NCI-H128 (cell line): ENCODE data around the gene SLC11A2.
A peak's percentile ranks its signal among the peaks of the same experiment; 100 is the strongest.

Source experiments
- DNase-seq: peaks from one replicate; lab custom pipeline; 2025; ENCODE audit not compliant: unreplicated experiment; lab: John Stamatoyannopoulos, UW

Gene SLC11A2

DNA sequence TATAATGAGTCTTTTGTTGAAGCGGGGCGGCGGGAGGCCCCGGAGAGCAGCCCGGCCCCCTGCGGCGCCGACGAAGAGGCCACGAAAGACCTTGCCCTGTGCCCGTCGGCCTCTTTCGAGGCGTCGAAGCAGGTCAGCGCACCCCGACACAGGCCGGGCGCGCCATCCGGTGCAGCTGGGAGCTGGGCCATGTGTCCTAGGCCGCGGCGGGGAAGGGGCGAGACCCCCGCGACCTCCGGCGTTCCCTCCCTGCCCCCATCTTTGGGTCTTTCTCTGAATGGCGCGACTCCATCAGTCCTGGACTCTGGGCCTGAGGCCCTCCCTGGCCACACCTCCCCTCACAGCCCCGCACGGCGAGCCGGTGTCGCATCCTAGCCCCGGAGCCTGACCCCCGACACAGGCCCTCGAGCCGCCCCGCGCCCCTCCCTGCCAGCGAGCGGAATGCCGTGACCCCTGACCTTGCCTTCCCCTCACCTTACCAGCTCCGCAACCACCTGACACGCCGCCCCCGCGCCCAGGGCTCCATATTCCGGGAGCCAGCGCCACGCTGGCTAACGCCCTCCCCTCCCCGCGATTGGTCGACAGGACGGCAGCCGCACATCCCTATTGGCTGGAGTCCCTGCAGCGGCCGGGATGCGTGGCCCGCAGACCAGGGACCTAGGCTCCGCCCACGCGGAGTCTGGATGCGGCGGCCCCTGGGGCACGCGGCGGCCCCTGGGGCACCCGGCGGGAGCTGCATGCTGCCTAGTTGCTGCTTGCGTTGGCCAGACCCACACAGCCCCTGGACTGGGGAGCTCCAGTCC is at the start of gene SLC11A2:
SLC11A2 (minus strand) TSS at position 549 of the 803 bp plus-strand sequence. CDS start 15,656 bp downstream, outside the sequence.
- DNase-seq, result peak; percentile 93

DNA sequence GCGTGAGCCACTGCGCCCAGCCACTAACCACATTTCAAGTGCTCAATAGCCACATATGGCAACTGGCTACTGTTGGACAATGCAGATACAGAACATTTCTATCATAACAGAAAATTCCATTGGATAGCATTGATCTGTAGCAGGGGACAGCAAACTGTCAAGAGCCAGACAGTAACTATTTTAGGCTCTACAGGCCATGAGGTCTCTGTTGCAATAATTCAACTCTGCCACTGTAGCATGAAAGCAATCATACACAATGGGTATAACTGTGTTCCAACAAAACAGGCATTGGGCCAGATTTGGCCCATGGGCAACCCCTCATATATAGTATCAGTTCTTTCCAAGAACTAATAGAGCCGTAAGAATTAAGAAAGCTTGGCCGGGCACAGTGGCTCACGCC is 49.2 kb upstream of the SLC11A2 start:
- DNase-seq, result no peak

GRCh38 chr12:51071663-51072062 is 45.5 kb upstream of the SLC11A2 start:
- no peak for DNase-seq

DNA sequence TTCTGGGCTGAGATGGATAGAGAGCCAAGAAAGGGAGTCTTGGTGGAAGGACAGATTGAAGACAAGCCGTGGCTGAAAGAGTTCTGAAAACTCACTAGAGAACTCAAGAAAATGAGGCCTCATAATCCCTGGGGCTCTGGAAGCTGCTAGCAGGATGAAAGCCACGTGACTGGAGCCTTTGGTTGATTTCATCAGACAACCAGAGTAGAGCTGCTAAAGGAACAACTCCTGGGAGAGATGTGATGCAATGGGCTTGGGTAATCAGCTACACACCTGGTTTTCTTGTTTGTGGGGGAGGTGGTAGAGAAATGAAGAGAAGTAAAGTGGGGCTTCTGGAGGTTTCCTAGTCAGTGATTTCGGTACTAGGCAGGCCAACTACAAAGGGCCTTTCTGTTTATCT is 43.8 kb upstream of the SLC11A2 start:
- DNase-seq, result no peak

GRCh38 chr12:51067771-51068170 is 41.6 kb upstream of the SLC11A2 start:
- no peak for DNase-seq

DNA sequence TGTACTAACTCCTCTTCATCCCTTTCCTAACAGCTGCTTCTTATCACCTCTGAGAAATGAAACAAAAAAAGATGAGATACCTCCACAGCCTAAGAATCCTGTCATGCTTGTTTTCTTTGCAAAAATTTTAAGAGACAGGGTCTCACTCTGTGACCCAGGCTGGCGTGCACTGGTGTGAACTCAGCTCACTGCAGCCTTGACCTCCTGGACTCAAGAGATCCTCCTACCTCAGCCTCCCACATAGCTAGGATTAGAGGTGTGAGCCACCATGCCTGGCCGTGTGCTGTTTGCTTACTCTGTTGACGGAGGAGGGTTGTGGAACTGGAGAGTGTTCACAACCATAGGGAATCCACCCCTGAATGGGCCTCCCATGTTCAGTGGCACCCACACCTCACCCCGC is 41.0 kb upstream of the SLC11A2 start:
- DNase-seq, result no peak

- no peak for DNase-seq
Observed at GRCh38 chr12:51065530-51065929, 39.3 kb upstream of the SLC11A2 start.

- no peak for DNase-seq
Observed at GRCh38 chr12:51062631-51063397, 36.6 kb upstream of the SLC11A2 start.

DNA sequence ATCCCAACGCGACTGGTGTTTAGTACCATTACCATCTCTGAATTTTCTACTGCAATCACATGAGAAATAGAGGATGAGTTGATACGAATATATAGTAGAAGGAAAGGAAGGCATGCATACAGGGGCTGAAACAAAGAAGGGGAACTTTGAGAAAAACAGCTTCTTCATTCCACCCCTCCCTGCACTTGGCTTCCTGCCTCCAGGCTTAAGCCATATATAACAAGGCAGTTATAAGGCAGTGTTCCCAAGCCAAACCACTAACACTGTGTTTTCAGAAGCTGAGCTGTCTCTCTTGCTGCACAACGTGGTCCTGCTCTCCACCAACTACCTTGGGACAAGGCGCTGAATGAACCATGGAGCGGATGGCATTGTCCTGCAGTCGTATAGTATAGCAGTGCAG is 32.9 kb upstream of the SLC11A2 start:
- no peak for DNase-seq

GRCh38 chr12:51056242-51056641 is 30.1 kb upstream of the SLC11A2 start:
- DNase-seq, result no peak

GRCh38 chr12:51055060-51055459 is 28.9 kb upstream of the SLC11A2 start:
- DNase-seq, result no peak

- DNase-seq, result no peak
Observed at GRCh38 chr12:51051787-51052186, 25.6 kb upstream of the SLC11A2 start.

DNA sequence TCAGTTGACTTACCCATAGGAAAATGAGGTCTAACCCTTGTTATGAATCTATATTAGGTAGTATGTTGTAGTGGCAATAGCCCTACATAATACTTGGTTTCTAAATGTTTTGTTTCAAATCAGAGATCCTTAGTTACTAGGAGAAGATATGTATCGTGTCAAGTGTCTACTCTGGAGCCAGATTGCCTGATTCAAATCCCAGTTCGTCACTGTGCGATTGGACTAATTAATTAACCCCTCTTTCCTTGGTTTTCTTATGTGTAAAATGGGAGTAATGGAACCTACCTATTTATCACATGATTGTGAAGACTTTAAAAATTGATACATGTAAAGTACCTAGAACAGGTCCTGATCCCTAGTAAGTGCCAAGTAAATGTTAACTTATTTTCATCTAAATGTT is 23.3 kb upstream of the SLC11A2 start:
- DNase-seq, result no peak

- no peak for DNase-seq
Observed at GRCh38 chr12:51048661-51049251, 22.6 kb upstream of the SLC11A2 start.

GRCh38 chr12:51047655-51048540 is 21.7 kb upstream of the SLC11A2 start, which contains the start of gene LETMD1:
LETMD1 (plus strand) TSS chr12:51048327; CDS start chr12:51048357, 30 bp downstream.
- peak; percentile 97 for DNase-seq

DNA sequence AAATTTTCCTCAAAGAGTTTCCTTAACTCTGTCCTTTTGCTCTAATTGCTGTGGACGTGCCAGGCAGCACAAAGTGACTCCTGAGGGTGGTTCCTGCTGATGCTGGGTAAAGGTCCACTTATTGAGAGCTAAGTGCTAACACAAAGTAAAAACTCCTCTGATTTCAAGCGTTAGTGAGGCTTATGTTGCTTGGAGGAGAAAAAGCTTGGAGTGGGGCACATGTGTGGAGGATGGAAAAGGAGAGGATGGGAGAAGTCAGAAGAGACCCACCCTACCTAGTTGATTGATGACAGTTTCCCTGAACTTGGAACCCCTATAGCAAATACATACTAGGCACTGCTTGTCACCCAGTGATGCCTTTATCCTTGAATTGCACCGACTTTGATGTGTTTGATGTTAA is 10.1 kb upstream of the SLC11A2 start:
- no peak for DNase-seq

DNA sequence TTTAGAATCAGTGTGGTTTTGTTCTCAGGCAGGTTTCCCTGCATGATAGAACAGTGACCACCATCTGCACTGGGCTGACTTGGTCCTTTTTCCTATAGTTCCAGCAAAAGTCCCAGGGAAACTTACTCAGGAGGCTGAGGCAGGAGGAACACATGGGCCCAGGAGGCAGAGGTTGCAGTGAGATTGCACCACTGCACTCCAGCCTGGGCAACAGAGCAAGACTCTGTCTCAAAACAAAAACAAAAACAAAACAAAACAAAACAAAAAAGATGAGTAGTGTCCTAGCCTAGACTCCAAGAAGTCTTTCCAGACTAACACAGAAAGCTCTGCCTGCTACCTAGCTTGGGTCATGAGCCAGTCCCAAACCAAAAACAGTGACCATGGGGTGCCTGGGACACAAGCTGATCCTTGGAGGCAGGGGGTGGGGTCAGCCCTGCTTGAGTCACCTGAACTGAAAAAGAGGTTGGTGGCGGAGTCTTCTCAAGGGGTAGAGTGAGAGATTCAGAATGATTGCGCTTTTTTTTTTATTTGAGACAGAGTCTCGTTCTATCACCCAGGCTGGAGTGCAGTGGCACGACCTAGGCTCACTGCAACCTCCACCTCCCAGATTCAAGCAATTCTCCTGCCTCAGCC is 7.4 kb upstream of the SLC11A2 start:
- DNase-seq, result no peak

GRCh38 chr12:51033048-51033447 is 6.9 kb upstream of the SLC11A2 start:
- DNase-seq, result no peak

DNA sequence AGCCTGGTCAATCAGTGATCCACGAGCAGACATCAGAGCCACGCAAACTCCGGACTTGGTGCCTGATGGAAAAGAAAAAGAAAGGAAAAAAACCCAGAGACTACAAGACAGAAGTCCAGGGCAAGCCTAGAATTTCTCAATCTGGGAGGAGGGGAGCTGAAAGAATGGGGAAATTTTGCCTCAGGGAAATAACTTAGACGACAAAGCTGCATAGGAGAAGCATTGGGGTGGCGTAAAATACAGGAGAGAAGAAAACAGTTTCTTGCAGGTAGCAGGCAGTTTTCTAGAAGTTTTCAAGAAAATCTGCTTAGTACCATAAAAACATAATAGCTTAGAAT is 2.6 kb upstream of the SLC11A2 start:
- no peak for DNase-seq

DNA sequence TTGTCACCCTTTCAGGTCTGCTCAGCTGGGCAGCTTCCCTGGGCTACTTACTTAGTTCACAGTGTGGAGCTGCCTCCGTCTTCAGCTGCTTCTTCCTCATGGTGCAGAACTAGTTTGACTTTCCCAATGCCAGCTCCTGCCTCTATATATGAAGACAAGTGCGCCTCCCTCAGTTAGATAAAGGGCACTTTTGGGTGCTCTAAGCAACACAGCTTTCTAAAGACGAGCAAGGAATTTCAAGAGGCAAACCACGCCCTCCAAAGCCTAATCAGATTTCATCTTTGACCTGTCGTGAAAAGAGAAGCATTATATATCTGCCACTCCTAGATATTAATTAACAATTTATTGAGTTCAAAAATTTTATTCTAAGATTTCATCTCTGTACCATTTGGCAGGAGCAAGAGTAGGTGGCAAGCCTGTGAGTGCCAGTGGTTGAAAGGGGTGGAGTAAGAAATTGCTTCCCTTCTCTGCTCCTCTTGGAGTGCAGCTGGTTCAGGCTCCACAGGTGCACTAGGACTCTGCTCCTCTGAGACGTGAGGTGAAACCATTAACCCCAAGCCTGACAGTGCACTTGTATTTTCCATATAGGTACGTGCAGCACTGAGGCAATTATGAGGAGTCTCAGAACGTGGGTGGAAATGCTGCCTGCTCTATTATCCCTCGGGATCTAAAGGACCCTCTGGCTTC is 2.1 kb upstream of the SLC11A2 start:
- no peak for DNase-seq
